Measurements from ENCODE around the gene NEDD4L.
A peak's percentile ranks its signal among the peaks of the same experiment; 100 is the strongest.
"Not testable (repeated sequence)": the region's sequence is repeated elsewhere in the genome, so short reads cannot be mapped to it uniquely, and the experiment has no call there.

The NEDD4L gene

DNA sequence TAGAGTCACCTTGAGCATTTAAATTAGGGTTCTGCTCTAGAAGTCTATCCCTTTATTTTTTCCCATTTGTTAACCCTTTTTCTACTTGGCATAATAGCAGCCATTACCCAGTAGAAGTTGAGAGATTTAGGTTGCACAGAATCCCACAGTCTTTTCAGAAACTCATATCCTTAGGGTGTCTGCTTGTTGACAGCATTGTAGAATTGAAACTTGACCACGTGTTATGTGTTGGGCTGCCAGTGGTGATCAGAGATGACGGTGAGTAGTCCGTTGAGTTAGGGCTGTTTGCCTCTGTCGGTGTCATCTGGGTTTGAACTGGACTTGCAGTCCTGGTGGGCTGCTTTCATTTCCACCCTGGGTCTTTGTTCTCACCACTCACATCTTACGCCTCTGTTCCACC lies 114.4 kb downstream of the NEDD4L start:
- no peak for DNase-seq

DNA sequence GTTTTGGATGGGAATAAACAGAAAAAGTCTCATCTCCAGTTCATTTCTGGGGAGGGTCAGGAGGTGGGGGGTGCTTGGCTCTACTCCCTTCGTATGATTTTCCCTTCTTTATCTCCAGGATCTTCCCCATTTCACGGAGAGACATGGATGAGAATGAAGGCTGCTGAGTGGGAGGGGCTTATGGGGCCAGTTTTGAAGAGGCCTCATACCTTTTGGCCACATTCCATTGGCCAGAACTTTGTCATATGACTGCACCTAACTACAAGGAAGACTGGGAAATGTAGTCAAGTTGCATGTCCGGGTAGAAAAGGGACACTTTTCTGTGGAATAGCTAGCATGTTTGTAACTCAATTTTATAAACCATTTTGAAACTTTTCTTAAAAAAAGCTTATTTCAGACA lies 117.6 kb downstream of the NEDD4L start:
- no peak for DNase-seq

DNA sequence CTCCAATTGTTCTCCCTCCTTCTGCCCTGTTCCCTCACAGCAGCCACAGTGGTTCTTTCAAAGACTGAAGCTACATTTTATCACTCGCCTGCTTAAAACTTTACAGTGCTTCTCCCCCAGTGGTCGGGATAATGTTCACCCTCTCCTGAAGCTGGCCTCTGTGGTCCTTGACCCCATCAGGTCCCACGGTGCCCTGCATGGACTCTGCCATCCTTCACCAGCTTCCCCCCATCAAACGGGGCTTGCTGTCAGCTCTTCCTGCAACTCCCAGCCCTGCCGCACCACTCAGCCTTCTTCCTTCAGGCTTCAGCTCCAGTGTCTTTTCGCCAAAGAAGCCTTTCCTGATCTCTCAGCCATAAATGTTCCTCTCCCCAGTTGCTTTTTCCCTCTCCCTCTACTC lies 118.1 kb downstream of the NEDD4L start:
- DNase-seq = no peak

DNA sequence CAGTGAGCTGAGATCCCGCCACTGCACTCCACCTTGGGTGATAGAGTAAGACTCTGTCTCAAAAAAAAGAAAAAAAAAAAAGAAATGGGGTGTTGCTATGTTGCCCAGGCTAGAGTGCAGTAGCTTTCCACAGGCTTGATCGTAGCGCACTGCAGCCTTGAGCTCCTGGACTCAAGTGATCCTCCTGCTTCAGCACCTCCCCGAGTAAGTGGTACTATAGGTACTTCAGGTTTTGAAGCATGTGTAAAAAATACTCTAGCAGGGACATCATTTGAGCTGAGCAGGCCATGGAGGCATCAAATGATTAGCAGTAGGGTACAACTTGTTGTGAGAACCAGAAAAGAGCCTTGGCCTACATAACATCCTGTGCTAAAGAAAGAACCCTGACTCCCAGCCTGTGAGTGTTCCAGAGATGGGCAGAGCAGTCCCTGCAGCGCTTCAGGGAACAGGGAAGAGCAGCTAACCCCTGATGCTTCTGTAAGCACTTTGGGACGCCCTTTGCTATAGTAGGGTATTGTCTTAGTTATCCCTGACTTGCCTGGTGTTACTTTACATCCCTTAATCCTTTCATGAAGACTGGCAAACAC lies 119.1 kb downstream of the NEDD4L start:
- DNase-seq = no peak

DNA sequence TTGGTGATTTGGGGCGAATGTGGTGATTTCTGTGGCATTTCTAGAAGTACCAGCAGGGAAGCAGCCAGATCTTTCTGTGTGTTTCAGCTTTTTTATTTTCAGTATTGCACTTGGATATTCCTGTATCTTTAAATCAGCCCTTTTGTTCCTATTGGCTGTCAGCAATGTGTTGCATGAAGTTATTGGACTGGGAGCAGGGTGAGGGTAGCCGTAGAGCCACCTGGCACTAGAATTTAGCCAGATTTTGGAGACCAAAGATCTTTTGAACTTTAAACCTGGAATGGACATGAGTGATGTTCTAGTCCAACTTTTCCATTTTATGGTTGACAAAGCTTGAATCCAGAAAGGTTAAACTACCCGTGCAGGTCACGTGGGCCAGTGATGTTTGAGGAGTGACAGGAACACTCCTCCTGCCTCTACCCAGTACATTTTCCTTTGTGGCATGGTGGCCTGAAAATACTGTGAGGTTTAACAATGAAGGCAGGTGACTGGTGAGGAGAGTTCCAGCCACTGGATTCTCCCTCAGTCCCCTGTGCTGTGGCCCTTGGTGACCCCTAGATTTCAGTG lies 122.3 kb downstream of the NEDD4L start:
- no peak for DNase-seq

DNA sequence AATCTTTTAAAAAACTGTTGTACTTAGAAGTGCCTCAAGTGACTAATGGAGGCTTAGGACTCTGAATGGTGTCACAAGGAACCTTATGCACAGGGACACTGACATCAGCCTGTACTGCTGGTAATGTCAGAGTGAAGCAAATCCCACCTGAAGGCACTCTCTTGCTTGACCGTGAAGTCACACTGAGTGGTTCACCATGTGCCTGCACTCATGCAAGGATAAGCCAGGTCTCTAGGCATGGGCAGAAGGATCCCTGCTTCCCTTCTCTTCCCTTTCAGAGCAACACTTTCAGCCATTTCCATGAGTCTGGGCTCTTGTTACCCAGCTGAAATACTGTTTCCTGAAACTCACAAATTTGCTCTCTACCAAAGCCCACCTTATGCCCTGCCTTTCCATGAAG lies 123.0 kb downstream of the NEDD4L start:
- no peak for DNase-seq

DNA sequence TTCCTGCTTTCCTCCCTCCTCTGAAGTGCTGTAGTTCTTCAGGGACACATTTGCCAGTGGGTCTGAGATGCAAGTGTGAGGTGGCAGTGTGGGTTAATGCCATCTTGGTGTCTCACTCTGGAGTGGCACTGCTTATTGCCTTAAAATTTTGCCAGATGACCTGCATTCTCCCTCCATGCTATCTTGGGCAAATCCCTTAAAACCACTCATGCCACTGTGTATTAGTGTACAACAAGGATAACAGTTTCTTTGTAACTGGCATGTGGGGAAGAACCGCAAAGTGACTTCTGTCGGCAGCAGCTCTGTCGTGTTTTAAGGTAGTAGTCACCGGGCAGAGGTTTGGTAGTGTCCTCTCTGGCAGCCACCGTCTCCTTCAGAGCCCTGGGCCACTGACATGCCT lies 124.2 kb downstream of the NEDD4L start:
- no peak for DNase-seq

DNA sequence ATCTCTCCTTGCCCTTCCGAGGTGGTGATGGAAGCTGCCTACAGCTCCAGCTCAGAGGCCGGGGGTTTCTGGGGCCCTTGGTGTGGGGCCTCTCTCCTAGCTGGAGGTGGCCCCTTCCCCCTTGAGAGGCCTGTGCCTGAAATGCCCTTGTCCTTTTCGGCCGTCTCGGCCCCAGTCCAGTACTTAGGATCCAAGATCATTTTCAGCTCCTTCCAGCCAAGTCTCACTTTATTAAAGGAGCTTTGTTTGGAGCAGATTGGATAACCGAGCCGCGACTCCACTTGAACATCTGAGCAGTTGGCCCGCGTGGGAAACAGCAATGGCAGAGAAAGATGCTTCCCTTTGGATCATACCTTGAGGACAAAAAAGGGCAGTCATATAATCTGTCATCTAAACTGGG lies 125.0 kb downstream of the NEDD4L start:
- DNase-seq = no peak

DNA sequence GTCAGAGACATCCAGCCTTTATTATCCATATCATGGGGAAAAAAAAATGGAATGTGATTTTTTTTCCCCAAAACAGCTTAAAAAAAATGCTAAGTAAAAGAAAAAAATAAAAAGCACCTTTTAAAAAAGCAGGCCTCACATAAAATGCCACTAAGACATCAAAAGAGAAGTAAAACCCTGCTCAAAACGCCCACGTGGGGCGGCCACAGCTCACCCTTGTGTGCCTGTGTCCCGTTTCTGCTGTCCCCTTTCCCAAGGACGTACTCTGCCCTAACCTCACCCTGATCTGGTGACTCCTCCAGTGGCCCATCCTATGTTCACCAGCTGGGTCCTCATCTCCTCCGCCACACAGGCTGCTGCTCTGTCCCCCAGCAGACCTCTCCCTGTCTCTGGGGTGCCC lies 125.4 kb downstream of the NEDD4L start:
- no peak for DNase-seq

DNA sequence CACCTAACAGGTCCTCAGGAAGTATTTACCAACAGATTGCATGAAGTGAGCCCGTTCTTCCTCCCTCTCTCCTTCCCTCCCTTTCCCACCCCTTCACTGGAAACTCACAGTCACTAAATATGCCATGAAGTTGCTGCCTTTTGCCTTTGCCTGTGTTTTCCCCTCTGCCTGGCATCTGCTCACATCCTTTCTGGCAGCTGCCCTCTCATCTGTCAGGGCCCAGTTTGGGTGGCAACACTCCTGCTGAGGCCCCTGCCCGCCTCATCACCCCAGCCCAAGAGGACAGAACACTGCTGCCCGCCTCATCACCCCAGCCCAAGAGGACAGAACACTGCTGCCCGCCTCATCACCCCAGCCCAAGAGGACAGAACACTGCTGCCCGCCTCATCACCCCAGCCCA lies 126.0 kb downstream of the NEDD4L start:
- DNase-seq = not testable (repeated sequence)

DNA sequence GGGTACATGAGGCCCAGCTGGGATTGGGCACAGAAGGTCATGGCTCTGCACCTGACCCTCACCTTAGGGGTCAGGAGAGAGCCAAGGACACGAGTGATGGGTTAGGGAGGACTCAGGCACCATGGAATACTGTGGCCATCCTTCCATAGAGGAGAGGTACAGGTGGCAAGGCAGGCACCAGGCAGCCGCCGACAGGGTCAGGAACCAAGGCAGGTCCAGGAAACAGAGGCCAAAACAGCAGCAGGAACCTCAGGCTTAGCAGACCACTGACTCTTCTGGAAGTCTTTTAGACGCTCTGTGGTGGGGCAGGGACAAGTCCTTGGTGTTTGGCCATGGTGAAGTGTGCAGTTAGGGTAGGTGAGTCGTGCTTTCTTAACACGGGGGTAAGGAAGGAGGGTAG lies 128.0 kb downstream of the NEDD4L start:
- DNase-seq = no peak

DNA sequence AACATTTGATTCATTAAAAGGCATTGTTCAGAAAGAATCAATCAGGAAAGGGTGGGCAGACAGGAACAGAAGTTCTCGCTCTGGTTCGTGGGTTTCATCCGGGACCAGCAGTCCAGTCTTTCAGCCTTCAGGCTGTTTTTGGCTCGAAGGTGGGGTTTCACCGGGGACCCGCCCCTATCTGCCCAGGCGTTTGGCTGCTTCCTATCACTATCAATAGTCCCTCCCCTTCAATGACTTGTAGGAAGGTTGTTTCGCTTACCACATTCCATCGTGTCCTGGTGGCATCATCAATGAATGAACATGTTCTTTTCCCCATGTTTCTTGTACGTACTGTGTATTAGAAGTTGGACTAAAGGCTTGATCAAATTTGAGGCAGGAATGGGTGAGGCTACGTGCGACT lies 130.3 kb downstream of the NEDD4L start:
- no peak for DNase-seq

DNA sequence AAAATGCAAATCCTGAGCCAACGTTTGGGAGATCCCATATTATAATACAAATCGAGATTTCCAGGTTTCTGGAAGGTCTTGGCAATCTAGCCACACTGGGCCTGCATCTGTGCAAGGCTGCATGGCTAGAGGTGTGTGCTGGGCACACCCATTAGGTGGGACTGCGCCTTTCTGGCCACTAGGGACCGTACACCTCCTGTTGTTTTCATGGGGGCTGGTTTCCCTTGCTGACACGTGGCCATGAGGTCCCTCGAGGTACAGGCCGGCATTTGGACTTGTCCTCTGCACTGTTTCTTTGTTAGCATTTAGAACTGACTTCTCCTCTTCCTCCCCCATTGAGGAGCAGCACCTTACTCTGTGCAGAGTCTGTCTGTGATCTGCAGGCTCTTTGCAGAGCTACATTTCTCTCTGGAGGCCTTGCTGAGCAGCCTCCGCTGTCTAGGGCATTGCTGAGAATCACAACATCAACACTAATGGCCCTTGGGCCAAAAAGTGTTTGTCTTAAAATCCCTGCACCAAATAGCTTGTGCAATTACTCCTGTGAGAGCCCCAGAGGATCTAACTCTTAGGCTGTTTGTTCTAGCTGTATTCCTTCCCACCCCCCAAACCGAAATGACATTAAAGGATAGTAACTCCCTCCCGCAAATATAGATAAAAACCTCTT lies 131.2 kb downstream of the NEDD4L start:
- DNase-seq = no peak

DNA sequence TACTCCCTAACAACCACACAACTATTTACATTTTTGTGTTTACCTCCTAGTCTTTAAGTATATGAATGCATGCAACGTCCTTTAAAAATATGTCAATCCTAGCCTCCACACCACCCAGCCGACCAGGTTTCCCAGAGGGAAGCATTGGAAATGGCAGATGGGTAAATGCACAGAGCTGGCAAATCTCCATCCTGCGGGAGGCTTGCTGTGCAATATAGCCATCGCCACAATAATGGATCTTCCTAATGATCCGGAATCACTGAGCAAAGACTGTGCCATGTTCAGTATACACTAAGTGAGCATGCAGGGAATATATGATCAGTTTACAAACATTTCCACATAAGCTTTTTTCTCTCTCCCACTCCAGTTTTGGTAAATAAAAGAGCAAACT lies 131.8 kb downstream of the NEDD4L start:
- DNase-seq = no peak

DNA sequence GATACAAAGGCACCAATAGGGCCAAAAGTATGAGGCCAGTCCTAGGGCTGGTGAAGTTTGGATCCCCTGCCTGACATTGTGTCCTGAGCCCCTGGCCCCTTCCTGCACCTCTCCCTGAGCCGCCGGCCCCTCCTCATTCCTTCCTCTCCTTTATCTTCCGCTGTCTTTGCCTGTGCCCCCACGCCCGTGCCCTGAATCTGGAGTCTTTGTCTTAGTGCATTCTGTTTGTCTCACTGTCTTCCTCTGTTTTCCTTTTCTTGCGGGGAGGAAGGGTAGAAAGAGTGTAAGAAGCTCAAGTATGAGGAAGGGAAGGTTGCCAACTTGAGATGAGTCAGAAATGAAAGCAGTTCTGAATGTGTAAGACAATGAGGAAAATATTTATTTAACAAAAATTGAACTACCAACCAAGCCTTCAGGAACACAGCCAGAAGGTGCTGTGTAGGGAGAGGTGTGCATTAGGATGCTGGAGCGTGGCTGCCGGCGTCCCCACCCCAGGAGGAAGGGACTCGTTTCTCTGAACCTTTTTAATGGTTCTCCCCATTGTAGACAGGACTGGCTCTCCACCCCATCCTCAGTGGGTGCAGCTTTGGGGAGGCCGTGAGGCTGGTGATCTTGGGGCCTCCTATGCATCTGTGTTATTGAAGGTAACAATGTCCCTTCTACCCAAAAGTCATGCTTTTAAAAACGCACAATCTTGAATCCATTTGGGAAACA lies 133.1 kb downstream of the NEDD4L start:
- no peak for DNase-seq

DNA sequence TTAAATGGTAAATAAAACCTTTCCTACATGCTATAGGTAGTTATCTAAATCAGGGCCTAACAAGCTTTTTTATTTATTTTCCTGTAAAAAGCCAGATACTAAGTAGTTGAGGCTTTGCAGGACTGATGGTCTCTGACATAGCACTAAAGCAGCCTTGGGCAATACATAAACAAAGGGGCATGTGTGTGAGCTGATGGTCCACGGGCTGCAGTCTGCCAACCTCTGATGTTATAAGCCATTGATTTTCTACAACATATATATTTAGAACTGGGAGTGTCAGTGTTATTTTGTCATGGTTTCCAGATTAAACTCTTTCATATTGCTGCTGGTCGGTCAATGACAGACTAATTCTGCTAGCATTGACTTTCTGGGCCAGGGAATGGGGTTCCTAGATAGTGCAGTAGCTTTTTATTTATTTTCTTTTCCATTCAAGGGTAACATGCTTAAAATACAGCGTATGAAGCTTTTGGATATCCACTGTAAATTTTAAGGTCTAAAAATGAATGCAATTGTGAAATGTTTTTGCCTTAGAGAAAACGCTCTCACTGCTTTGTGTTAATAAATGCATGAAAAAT lies 134.0 kb downstream of the NEDD4L start:
- DNase-seq = no peak

DNA sequence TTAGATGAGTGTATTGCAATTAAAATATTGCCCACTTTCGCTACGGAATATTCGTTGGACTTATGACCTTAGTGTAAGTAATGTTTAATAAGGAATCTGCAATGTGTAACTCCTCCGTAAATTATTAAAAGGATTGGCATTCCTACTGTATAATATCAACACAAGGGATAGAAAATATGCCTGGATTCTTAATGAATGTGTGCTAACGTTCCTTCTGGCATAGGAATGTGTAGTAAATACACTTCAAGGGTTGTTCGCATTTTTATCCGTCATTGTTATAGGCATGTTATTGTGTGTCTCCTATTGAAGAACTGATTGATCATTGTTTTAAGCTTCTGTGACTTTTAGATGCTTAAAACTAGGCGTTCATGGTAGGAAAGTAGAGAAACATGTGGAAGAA lies 134.5 kb downstream of the NEDD4L start:
- DNase-seq = no peak

DNA sequence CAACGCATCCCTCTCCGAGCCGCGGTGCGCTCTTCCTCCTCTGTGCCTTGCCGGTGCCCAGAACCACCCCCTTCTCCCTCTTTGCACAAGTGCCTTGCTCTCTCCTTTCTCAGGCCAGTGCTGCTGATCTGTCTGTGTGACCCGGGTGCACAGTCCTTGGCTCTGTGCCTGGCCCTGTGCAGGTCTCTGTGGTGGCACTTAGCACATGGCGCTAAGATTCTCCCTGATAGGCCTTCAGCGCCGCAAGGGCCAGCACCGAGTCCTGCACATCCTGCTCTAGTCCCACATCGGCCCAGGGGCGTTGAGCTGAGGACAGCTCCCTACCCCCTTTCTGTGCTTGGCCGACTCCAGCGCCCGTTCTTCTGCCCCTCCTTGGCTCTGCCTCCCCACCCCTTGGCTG lies 136.1 kb downstream of the NEDD4L start:
- no peak for DNase-seq

DNA sequence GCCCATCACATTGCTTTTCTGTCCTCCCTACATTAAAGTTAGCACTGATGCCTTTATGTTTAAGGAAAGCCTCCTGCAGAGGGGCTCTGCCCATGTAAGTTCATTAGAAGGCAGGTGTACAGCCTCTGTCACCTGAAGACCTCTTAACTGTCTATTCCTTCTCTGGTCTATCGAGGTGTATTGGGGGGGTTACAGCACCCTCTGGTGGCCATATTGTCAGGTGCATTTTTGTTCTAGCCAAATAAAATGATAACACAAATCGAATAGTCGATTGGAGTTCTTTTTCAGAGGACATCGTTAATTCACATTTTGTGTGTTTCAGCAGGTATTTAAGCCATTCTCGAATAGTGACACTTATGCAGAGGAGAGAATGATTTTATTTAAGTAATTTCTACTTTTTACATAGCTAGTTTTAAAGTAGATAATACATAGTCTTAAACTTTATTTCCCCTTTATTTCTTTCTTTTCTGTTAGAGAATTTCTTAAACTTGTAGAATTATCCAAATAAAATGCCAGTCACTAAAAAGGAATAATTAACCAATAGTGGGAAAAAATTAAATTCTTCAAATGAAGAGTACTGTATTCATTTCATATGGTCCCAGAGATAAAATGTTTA lies 136.8 kb downstream of the NEDD4L start:
- DNase-seq = peak; percentile 37 to 45

DNA sequence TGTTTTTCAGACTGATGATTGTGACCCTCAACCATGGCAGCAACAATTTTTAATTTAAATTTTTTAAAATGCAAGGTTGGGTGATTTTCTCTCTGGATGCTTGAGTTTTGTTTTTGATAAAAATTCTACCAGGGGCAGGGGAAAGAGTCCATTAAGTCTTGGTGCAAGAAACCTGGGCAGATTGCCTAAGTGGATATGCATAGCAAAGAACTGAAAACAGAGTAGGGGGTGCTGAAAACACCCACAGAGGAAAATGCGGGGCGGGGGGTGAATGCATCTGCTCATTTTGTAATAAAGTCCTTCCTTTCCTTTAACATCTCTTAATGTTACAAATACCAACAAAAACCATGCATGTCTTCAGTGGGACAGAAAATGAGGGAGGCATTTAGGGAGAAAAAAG lies 138.0 kb downstream of the NEDD4L start:
- DNase-seq = no peak

DNA sequence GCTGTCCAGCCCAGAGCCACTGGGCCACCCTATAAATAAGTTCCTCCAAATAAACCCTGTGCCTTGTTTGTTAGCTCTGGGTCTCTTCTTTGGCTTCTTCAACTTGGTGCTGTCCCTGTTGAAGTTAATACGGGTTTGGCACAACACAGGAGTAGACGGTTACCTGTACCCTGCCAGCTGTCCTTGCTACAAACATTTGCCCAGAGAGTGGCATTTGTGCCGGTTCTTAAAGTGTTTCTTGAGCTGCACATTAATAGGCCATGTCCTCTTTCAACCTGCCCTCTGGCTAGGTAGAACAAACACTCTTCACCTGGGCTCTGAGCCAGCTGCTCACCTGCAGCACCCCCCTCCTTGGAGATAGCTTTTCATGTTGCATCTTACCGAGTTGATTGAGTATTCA lies 139.2 kb downstream of the NEDD4L start:
- DNase-seq = no peak

DNA sequence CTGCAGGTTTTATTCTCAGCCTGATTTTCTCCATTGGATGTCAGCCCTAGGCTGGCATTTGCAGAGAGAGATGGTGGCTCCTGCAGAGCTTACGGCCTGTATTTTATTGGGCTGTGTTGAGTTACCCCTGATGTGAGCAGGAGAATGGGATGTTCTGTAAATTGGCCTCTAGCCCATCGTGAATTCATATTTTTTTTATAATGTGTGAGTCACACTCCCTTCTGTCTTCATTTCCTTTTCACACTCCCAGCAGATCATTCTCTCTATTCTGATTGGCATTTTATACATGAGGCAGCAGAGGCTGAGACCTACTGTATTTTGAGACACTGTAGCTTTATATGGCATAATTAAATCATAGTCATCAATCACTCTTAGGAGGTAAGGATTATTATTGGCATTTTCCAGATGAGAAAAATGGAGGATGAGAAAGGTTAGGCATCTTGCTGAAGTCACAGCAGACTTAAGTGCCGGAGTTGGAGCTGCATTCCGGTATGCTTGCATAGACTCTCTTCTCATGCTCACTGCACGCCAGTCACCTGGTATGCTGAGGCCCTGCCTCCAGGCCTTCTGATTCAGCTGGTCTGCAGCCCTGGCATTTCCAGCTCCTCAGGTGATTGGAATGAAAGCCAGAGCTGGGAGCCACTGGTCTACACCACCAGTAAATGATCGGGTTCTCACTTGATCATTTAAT lies 142.4 kb downstream of the NEDD4L start:
- peak; percentile 12 to 20 for DNase-seq

DNA sequence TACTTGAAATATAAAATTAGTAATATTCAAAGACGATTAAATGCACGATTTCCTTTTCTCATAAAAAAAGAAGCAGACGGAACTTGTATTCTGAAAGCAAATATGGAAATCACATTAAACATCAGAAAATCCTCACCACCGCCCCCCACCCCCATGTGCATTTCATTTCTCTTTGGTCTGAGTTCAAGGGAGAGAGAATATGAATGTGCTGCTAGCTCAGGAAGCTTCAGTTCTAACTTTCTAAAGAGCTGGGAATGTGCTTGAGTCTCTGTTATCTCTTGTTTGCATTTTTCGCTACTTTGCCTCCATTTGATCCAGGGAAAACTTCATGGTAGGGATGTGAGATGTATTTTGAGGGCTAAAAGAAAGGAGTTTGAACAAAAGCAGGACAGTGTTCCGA lies 143.6 kb downstream of the NEDD4L start:
- DNase-seq = no peak
